DMS114 treated with DMSO at 0.1 percent for 48 hours (cell line): ENCODE measurements around the gene CUEDC2.

Experiments
- DNase-seq: peaks from one replicate; lab custom pipeline; 2025; ENCODE audit not compliant: unreplicated experiment; lab: John Stamatoyannopoulos, UW

Gene CUEDC2

GRCh38 chr10:102398172-102399020 is 34.0 kb downstream of the CUEDC2 start:
- no peak for DNase-seq

- DNase-seq: no peak
Measured at GRCh38 chr10:102397222-102398171, 34.9 kb downstream of the CUEDC2 start.

GRCh38 chr10:102396730-102397151 is 35.6 kb downstream of the CUEDC2 start:
- no peak for DNase-seq

- no peak for DNase-seq
Measured at GRCh38 chr10:102396317-102396650, 36.1 kb downstream of the CUEDC2 start.

GRCh38 chr10:102395400-102396316 is 36.7 kb downstream of the CUEDC2 start, which contains the start of gene NFKB2:
Gene NFKB2 (plus strand): TSS chr10:102395705. CDS start chr10:102395960, 255 bp downstream.
- DNase-seq: peak; percentile 68

GRCh38 chr10:102394801-102395399 is 37.5 kb downstream of the CUEDC2 start:
- DNase-seq: peak; percentile 51

GRCh38 chr10:102394079-102394800 is 38.1 kb downstream of the CUEDC2 start:
- peak; percentile 81 for DNase-seq

- no peak for DNase-seq
Measured at GRCh38 chr10:102393411-102394078, 38.8 kb downstream of the CUEDC2 start.

- no peak for DNase-seq
Measured at GRCh38 chr10:102392306-102392705, 40.1 kb downstream of the CUEDC2 start.

GRCh38 chr10:102389894-102390293 is 42.5 kb downstream of the CUEDC2 start:
- no peak for DNase-seq

GRCh38 chr10:102384606-102385429 is 47.6 kb downstream of the CUEDC2 start:
- DNase-seq: no peak

- no peak for DNase-seq
Measured at GRCh38 chr10:102384053-102384452, 48.3 kb downstream of the CUEDC2 start.

- no peak for DNase-seq
Measured at GRCh38 chr10:102382871-102383270, 49.5 kb downstream of the CUEDC2 start.

- no peak for DNase-seq
Measured at GRCh38 chr10:102381983-102382382, 50.4 kb downstream of the CUEDC2 start.

GRCh38 chr10:102379383-102379782 is 53.0 kb downstream of the CUEDC2 start:
- DNase-seq: no peak

GRCh38 chr10:102376901-102377300 is 55.5 kb downstream of the CUEDC2 start:
- DNase-seq: no peak

- no peak for DNase-seq
Measured at GRCh38 chr10:102375867-102376266, 56.5 kb downstream of the CUEDC2 start.

GRCh38 chr10:102375250-102375649 is 57.1 kb downstream of the CUEDC2 start:
- DNase-seq: no peak
